NCI-H510A treated with DMSO at 0.1 percent for 48 hours (cell line): ENCODE results near the gene ADAD2.

Source experiments
- DNase-seq: peaks from one replicate; lab custom pipeline; 2025; lab: John Stamatoyannopoulos, UW

Gene ADAD2

GRCh38 chr16:84246679-84247077 is 55.7 kb downstream of the ADAD2 start:
- peak; percentile 16 for DNase-seq
